Stomach smooth muscle (tissue), 2 donors: ENCODE measurements around the gene LPP.

Experiments used
- H3K27ac ChIP-seq: one replicate; pipeline ENCODE4 v1.7.0; 2013; ENCODE audit warnings: mild to moderate bottlenecking, low read length, inconsistent platforms
- H3K27me3 ChIP-seq, 2 donors: one replicate each; pipeline ENCODE4 v1.7.0; 2013; ENCODE audit warnings: low read length in 2 of 2; ENCODE audit not compliant: insufficient read depth in 2 of 2, control insufficient read depth in 1 of 2
- H3K36me3 ChIP-seq, 2 donors: one replicate each; pipeline ENCODE4 v1.7.0; 2013; ENCODE audit warnings: low read length in 2 of 2; ENCODE audit not compliant: control insufficient read depth in 2 of 2, insufficient read depth in 2 of 2
- H3K4me1 ChIP-seq: one replicate; pipeline ENCODE4 v1.7.0; 2013; ENCODE audit warnings: low read length; ENCODE audit not compliant: control insufficient read depth, insufficient read depth
- H3K4me3 ChIP-seq, 2 donors: one replicate each; pipeline ENCODE4 v1.7.0; 2013; ENCODE audit warnings: low read length in 2 of 2
- H3K9ac ChIP-seq, 2 donors: one replicate each; pipeline ENCODE4 v1.7.0; 2013; ENCODE audit warnings: low read length in 2 of 2, mild to moderate bottlenecking in 1 of 2
- H3K9me3 ChIP-seq, 2 donors: one replicate each; pipeline ENCODE4 v1.7.0; 2013; ENCODE audit warnings: low read length in 2 of 2; ENCODE audit not compliant: control insufficient read depth in 2 of 2
- donor health status: healthy.
- donor health status: Pancreatic carcinoma.

The LPP gene

DNA sequence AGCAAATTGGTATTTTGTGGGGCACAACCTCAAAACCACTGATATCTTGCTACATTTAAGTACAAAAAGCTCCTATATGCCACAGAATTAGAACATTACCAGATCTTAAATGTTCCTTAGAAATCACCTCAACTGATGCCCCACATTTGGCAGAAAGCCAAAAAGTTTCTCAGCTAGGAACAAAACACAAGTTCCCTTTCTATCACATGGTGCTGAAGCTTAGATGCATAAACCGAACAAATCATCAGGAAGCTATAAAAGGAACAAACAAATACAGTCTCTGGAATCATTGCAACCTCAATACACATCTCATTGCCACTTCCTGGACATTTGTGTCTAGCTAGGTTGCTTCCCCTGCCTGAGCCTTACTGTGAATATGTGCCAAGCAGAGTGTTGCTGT, 492.6 kb downstream of the LPP start:
- Histone ChIP-seq H3K4me1 (peaks cover 2% of the 10 kb centered on the region), H3K27me3 (no peaks in the 10 kb centered on the region), H3K4me3 (no peak overlapping the region), H3K27ac (peak overlapping the region; percentile 8), H3K9me3 (no peaks in the 10 kb centered on the region), H3K9ac (no peak overlapping the region), H3K36me3 (peaks cover 0 to 2% of the 10 kb centered on the region in 2 donors)

DNA sequence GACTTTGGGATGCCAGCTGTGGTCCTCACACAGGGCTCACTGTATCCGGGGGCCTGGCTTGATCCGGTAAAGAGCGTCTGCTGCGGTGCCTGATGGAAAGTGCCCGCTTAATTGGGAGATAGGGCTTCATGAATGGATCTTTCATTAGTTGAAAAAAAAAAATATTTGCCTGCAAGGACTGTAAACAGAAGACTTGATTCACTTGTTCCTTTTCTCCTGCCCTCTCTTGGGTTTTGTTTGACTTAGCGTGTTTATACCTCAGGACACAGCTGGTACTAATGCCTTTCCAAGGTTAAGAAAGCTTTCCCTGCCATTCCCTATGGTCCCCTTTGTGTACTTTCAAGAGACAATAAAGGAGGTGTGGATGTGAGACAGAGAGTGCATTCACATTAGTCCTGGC, 493.3 kb downstream of the LPP start:
- H3K36me3 ChIP-seq = peaks cover 0 to 2% of the 10 kb centered on the region in 2 donors
- no peaks in the 10 kb centered on the region for H3K9me3 ChIP-seq
- H3K9ac ChIP-seq = no peak overlapping the region
- no peak overlapping the region for H3K4me3 ChIP-seq
- H3K27me3 ChIP-seq = no peaks in the 10 kb centered on the region
- peak overlapping the region; percentile 8 for H3K27ac ChIP-seq
- peaks cover 2% of the 10 kb centered on the region for H3K4me1 ChIP-seq

- H3K4me3 ChIP-seq = no peak overlapping the region
- H3K9me3 ChIP-seq = no peaks in the 10 kb centered on the region
- no peak overlapping the region for H3K9ac ChIP-seq
- no peaks in the 10 kb centered on the region for H3K27me3 ChIP-seq
- H3K36me3 ChIP-seq = peaks cover 0 to 2% of the 10 kb centered on the region in 2 donors
- no peak overlapping the region for H3K27ac ChIP-seq
- H3K4me1 ChIP-seq = peaks cover 2% of the 10 kb centered on the region
Measured at GRCh38 chr3:188649521-188649920, 495.6 kb downstream of the LPP start.

- H3K4me3 ChIP-seq = no peak overlapping the region
- peaks cover 9% of the 10 kb centered on the region for H3K4me1 ChIP-seq
- no peaks in the 10 kb centered on the region for H3K27me3 ChIP-seq
- no peaks in the 10 kb centered on the region for H3K36me3 ChIP-seq
- H3K9me3 ChIP-seq = no peaks in the 10 kb centered on the region
- H3K9ac ChIP-seq = no peak overlapping the region
- no peak overlapping the region for H3K27ac ChIP-seq
Measured at GRCh38 chr3:188656196-188656982, 502.4 kb downstream of the LPP start.

DNA sequence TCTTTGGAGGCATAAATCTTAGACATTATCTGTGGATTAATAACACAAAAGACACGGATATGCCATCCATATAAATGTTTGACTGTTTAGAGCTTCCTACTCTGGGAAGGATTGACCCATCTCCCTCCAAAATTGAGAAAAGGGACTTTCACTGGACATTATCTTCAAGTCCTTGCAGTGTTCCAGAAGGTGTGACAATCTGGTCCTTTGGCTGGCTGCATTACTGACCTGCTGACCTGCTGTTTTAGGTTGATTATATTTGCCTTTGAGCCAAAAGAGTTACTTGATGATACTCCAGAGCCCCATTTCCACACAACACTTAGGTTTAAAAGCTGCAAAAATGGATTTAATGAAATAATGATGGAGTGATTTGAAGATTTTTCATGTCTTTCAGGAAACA, 504.6 kb downstream of the LPP start:
- H3K4me3 ChIP-seq = no peak overlapping the region
- H3K9ac ChIP-seq = no peak overlapping the region
- H3K27ac ChIP-seq = no peak overlapping the region
- no peaks in the 10 kb centered on the region for H3K9me3 ChIP-seq
- no peaks in the 10 kb centered on the region for H3K27me3 ChIP-seq
- no peaks in the 10 kb centered on the region for H3K36me3 ChIP-seq
- H3K4me1 ChIP-seq = peaks cover 9% of the 10 kb centered on the region

- no peaks in the 10 kb centered on the region for H3K27me3 ChIP-seq
- no peak overlapping the region for H3K9ac ChIP-seq
- peaks cover 9% of the 10 kb centered on the region for H3K4me1 ChIP-seq
- H3K9me3 ChIP-seq = no peaks in the 10 kb centered on the region
- no peak overlapping the region for H3K27ac ChIP-seq
- H3K36me3 ChIP-seq = no peaks in the 10 kb centered on the region
- H3K4me3 ChIP-seq = no peak overlapping the region
Measured at GRCh38 chr3:188659449-188660090, 505.6 kb downstream of the LPP start.

DNA sequence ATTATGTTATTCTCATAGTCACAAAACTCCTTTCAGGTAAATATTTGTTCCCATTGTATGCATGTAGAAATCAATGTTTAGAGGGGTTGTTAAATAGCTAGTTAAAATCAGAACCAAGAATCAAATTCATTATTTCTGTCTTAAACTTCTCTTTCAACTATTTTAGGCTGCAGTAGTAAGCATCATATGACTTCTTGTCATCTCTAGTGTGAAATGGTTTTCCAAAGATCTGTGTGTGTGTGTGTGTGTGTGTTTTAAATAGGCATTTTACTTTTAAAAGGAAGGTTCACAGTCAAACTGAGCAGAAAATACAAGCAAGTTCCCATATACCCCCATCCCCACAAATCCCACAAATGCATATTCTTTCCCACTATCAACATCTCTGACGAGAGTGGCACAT, 506.5 kb downstream of the LPP start:
- Histone ChIP-seq H3K27me3 (no peaks in the 10 kb centered on the region), H3K9me3 (no peaks in the 10 kb centered on the region), H3K4me1 (peaks cover 9% of the 10 kb centered on the region), H3K36me3 (no peaks in the 10 kb centered on the region), H3K27ac (no peak overlapping the region), H3K4me3 (no peak overlapping the region), H3K9ac (no peak overlapping the region)

DNA sequence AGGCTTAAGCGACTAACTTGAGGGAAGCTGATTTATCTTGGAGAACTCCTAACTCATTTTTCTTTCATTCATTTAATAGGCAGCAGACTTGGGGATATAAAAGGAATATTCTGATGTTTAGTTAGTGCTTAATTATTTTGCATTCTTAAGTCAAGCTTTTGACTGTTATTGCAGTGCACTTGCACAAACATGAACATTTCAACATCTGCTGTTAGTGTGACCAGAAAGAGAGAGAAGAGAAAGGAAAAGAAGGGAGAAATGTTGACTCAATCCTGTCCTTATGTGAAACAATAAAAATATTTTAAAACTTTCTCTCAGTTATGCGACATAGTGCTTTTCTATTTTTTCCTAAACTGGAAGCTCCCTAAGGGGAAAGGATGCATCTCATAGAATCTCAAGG, 507.8 kb downstream of the LPP start:
- peaks cover 4% of the 10 kb centered on the region for H3K4me1 ChIP-seq
- H3K36me3 ChIP-seq = no peaks in the 10 kb centered on the region
- H3K9me3 ChIP-seq = no peaks in the 10 kb centered on the region
- no peak overlapping the region for H3K9ac ChIP-seq
- H3K27ac ChIP-seq = no peak overlapping the region
- H3K4me3 ChIP-seq = no peak overlapping the region
- no peaks in the 10 kb centered on the region for H3K27me3 ChIP-seq

- no peaks in the 10 kb centered on the region for H3K36me3 ChIP-seq
- H3K9ac ChIP-seq = no peak overlapping the region
- peaks cover 4% of the 10 kb centered on the region for H3K4me1 ChIP-seq
- H3K27me3 ChIP-seq = no peaks in the 10 kb centered on the region
- no peak overlapping the region for H3K27ac ChIP-seq
- H3K4me3 ChIP-seq = no peak overlapping the region
- H3K9me3 ChIP-seq = no peaks in the 10 kb centered on the region
Measured at GRCh38 chr3:188662214-188662613, 508.3 kb downstream of the LPP start.

DNA sequence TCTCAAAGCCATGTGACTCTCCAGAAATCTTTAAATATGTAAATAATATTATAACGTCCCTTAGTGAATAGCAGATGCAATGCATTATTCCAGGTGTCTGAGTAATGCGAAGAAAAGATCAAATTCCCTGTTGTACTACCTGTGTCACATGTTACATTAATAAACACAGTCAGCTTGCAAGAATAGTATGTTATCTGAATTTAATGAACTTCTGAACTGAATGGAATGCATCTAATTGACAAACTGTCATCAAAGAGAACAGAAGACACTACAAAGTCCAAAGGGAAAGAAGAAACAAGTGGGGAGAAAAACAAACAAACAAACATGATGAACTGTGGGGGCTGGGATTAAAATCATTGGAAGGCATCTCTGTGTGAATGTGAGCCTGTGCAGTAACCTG, 508.8 kb downstream of the LPP start:
- Histone ChIP-seq H3K4me1 (peaks cover 4% of the 10 kb centered on the region), H3K27me3 (no peaks in the 10 kb centered on the region), H3K4me3 (no peak overlapping the region), H3K9me3 (no peaks in the 10 kb centered on the region), H3K27ac (no peak overlapping the region), H3K36me3 (no peaks in the 10 kb centered on the region), H3K9ac (no peak overlapping the region)

DNA sequence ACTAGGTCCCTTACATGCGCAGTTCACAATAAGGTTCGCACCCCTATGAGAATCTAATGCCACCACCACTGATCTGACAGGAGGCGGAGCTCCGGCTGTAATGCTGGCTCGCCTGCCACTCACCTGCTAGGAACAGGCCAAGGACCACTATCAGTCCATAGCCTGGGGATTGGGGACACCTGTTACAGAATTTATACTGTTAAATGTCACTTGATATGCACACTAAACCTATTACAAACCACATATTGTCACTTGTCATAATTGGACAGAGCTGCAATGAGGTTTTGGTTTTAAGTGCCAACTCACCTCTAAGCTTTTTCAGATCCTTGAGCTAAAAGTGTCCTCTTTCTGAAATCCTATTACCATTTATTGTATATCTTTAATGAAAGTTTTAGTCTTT, 509.9 kb downstream of the LPP start:
- Histone ChIP-seq H3K9ac (no peak overlapping the region), H3K27me3 (no peaks in the 10 kb centered on the region), H3K9me3 (no peaks in the 10 kb centered on the region), H3K4me1 (peaks cover 4% of the 10 kb centered on the region), H3K4me3 (no peak overlapping the region), H3K27ac (no peak overlapping the region), H3K36me3 (no peaks in the 10 kb centered on the region)
